DMS153 treated with DMSO at 0.1 percent for 48 hours (cell line): Measurements from ENCODE around the gene BFSP2.

ENCODE experiments used
- DNase-seq: peaks from one replicate; lab custom pipeline; 2025; ENCODE audit not compliant: unreplicated experiment; lab: John Stamatoyannopoulos, UW

The BFSP2 gene

DNA sequence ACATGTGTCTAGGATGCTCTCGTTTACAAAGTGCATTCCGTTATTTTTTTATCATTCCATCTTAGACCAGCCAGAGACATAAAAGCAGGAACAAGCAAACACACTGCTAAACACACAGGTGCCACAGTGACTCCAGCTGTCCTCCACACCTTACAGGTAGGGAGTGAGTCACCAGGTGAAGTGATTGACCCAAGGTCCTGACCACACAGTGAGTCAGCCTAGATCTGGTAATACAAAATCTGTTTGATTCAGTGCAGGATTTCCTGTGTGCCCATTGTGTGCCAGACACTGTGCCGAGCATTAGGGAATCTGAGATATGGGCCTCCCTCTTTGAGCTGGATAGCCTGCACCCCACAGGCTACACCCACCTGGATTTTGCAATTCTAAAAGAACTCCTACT lies 16.7 kb upstream of the BFSP2 start:
- DNase-seq: no peak

DNA sequence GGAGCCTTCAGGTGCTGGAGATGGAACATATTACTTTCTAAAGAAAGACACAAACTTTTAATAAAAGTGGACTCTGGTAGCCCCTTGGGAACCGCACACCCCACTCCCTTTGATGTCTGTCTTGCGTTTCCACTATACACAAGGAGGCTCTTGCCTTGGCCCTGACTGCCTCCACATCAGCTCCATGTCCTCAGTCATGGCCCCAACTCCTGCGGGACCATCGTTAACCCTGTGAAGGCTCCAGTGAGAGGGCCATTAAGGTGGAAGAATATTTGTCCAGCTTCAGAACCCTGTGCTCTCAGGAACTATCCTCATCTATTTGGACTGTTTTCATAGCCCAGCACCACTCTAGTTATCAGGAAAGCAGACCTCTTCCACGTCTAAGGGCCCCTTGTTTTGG lies 16.1 kb upstream of the BFSP2 start:
- DNase-seq: no peak

DNA sequence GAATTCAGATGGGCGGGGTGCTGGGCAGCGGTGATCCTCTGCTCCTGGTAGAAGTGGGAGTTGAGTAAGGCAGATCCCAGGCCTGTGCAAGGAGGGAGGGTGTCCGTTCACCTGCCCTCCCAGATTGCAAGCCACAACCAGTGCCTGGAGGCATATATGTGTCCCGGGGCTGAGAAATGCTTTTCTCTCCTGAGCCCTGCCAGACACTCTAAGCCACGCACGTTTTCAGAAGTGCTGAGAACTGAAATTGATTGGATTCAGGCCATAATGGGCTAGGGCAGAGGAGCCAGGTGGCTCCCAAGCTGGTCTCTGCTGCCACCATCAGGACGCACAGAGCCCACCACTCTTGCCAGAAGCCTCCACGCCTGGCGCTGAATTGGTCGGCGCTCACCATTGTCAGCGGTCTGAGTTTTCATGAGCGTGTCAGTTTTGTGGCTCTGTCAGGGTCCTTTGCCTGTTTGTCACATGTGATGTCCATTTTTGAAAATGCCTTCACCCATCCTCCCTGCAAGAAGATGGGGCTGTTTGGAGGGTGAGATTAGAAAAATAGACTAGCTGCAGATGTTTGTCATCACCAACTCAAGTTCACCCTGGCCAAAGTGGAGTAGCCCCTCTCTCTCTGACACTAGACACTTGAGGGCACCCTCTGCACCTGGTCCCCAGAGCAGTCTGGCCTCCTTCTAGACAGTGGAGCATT lies 15.4 kb upstream of the BFSP2 start:
- no peak for DNase-seq

DNA sequence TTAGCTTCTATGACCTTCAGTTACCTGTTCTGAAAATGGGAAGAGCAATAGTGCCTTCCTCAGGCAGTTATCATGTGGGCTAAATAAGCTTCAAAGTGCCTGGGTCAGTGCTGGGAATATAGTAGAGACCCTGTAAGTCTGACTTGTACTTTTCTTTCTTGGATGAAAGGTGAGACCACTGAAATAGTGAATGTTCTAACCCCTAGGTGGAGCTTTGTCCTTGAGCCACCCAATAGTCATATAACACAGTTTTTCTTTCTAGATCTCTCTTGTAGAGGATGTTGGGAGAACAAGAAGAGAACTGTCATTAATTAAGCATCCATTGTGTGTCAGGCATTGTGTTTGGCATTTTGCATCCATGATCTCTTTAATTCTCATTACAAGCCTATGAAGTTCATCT lies 13.0 kb upstream of the BFSP2 start:
- no peak for DNase-seq

DNA sequence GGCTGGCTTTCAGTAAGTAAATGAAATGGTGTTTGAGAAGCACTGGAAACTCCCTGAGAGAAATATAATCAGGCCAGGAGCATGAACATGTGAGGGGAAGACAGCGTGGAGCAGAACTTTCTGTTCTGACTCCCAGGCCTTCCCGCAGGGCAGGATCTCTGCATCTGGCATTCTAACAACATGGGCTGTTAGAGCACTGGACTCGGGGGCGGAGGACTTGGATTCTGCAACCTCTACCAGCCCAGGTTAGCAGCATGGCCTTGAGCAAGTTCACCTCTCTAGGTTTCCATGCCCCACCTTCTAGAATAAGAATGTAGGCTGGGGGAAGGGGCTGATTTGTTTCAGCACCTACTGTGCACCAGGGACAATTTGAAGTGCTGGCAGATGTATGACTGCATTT lies 12.5 kb upstream of the BFSP2 start:
- no peak for DNase-seq

DNA sequence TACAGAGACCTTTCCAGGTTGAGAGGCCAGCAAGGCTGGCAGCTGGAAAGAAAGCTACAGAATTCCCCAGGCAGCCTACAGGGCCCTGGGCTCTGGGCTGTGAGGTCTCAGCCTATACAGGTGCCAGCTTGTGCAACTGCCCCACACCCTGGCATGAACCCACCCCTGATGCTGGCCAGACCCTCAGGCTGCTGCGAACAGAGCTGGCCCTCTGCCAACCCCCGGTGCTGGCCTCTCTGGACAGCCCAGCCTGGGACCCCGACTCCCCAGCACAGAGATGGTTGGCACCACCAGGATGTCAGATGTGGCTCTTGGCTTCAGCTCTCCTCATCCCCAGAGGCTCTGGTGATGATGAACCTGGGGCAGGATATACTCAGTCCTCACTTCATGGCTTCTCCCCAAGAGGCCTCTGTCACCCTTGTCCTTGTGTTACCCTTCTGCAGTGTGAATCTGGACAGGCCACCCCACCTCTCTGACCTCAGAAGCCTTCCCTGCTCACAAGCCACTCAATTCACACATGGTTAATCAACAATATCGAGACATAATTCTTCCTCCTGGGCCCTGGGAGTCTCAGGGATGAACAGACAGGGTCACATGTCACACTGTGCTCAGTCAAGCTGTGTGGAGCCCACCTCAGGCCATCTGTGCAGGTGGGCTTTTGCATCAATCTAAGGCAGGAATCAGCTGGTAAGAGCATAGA lies 11.0 kb upstream of the BFSP2 start:
- DNase-seq: no peak

DNA sequence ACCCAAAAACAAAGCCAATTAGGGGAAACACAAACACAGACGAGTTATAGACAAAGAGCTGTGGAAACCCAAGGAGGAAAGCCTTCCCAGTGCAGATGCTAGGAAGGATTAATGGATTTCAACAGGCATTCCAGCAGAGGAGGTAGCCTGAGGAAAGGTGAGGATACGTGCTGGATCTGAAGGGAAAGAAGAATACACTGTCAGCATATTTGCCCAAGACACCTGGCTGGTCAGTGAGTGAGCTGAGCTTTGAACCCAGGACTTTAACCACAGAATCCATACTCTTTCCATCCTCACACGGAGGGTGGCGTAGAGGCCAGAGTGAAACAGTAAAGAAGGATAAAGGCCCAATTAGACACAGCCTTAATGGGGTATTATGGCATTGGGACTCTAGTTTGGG lies 9.1 kb upstream of the BFSP2 start:
- DNase-seq: no peak

DNA sequence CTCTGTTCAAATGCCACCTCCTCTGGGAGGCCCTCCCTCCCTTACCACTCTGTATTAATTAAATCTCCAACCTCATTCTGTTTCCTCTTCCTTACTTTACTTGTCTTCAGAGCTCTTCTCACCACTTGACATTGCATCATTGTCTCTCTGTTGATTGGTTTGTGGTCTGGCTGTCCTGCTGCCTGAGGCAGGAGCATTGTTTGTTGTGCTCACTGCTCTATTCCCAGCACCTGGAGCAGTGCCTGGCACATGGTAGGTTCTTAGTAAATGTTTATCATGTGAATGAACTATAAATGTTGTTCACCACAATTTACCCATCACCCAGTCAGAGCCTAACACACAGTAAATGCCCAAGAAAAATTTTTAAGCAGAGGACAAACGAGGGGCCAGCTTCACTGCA lies 6.7 kb upstream of the BFSP2 start:
- no peak for DNase-seq

DNA sequence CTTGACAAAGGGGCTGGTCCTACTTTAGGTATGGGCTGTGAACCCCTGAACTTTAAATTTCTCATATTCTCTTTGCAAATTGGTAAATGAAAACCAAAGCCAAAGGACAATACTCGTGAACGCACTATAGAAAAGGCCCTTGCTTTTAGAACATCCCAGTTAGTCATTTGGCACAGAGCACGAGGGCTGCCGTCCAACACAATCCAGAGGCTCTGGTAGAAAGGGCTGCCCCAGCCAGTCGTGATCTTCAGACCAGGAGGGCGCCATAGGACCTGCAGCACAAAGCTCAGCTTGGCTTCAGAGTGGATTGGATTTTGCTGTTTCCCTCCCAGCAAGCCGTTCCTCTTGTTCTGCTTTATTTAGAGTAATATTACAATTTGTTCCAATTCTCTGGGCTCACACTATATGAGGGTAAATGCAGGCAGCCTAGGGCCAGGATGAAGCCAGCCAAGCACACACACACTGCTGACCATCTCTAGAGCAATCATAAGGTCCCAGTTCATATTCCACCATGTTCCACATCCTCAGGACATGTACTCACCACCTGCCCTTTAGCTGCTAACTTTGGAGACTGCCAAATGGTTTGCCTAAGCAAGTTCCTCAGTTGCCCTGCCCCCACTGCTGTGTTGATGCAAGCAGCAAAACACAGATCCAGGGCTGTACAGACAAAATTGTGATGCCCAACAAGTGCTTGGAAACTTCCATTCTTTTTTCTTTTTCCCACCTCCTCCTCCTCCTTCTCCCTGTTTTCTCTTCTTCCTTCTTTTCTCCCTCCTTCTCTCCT lies 6.0 kb upstream of the BFSP2 start:
- no peak for DNase-seq

DNA sequence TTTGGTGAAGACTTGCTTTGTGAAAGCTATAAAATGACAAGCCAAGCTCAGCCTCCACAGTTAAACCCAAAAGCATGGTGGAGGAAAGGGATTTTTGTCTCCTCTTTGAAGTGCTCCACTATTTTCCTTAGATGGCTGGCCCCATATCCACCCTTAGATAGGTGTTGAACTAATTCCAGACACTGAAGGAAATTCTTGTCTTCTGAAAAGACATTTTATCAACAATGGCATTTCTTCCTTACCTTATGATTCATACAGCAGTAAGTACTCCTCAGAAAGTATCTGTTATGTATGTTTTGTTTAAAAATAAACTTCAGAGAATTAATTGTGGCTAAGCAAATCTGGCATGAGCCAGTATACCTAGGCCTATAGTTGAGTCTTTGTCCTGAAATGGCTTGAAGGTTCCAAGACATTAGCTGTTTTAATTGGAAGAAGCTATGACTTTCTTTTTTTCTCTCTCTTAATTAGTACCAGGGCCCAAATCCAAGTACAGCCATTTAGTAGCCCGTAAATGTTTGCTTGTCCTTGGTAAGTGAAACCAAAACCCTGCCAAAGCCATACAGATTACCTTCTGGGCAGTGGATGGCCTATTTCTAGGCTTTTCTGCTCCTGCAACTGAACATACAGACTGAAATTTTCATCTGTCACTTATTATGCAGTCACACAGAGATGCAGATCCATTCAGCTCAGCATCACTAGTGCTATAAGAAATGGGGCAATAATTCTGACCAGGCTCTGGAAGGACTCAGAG lies 5.1 kb upstream of the BFSP2 start:
- DNase-seq: no peak

DNA sequence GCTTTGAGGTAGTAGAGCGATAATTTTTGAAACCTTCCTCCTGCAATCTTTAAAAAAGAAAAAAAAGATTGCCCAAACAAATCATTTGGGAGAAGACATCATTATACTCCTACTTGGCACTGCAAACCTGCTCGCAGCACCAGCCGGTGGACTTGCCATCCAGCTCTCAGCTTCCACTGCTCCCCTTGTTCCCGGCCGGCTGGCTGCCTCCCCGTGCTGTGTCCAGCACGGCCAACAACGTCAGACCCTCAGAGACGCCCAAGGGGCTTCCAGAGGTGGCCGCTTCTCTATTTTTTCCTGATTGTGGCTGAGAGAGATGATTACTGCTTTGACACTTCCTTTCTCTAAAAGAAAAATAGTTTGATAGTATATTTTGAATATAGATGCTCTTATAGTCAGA lies 3.0 kb upstream of the BFSP2 start:
- DNase-seq: no peak

DNA sequence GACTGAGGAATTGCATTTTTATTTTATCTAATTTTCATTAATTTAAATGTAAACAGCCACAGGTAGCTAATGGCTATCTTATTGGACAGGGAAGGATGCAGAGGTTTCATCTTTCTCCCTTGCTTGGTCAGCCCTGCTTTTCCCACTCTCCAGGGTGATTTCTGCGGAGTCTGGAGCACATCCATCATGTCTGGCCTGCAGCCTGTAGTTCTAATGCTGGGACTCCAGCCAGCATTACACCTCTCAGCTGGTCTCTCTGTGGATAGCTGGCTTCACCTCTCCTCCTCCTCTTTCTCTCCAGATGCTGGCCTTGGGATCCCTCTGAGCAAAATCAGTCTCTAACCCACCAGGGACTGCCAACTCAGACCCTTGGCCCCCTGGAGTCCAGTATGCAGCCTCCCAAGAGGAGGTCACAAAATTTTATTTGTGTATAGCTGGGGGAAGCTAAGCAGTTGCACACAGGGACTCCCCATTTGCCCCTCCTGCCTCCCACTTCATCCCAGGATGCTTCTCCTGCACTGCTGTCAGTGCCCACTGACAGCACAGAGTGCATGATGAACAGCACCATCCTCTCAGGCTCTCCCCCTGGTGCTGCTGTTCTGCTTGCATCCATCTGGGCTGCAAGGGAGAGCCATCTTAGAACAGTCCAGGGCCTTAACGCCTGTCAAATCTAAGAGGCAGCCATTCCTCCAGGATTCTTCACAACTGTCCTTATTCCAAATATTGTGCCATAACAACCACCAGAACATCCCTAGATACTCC lies 1.7 kb downstream of the BFSP2 start:
- DNase-seq: no peak

DNA sequence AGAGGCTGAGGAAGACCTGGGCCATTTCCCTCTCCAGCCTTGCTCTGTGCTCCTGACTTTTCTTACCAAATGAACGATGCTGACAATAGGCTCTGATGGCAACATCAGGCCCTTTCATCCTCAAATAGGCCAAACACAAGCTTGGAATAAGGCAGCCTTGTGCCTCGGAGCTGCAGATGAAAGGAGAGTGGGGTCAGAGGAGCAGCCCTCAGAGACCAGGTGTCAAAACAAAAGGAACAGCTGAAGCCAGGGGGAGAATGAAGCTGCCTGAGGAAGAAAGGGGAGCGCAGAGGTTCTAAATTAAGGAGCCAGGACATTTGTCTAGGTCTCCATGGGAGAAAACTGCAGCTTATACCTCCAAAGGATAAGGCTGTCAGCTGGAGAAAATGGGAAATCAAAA lies 5.1 kb downstream of the BFSP2 start:
- DNase-seq: no peak

DNA sequence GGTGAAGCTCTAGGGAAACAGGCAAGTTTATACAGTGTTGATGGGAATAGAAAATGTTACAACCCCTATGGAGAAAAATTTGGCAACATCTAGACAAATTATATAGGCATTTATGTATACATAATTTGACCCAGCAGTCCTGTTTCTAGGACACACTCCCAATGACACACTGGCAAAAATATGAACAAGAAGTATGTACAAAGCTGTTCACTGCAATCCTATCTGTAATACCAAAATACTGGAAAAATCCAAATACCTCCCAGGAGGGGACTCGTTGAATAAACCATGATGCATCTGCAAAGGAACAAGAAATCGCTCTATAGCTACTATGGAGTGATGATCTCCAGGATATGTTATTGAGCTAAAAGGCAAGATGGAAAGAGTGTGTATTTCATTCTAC lies 8.5 kb downstream of the BFSP2 start:
- DNase-seq: no peak

DNA sequence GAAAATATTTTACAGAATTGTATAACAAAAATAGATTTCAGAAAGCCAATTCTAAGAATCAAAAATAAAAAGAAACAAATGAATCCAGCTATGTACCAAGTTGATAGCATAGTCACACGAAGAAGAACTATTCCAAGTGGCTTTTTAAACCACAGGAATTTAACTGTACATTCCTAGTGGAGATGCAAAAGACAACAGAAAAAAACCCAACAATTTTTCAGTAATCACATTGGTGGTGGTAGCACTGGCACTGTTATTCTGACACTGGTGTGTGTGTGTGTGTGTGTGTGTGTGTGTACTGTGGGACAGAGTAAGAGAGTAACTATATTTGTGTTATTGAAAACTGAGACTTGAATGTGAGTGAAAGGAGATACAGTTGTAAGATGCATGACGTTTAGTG lies 9.1 kb downstream of the BFSP2 start:
- DNase-seq: no peak

DNA sequence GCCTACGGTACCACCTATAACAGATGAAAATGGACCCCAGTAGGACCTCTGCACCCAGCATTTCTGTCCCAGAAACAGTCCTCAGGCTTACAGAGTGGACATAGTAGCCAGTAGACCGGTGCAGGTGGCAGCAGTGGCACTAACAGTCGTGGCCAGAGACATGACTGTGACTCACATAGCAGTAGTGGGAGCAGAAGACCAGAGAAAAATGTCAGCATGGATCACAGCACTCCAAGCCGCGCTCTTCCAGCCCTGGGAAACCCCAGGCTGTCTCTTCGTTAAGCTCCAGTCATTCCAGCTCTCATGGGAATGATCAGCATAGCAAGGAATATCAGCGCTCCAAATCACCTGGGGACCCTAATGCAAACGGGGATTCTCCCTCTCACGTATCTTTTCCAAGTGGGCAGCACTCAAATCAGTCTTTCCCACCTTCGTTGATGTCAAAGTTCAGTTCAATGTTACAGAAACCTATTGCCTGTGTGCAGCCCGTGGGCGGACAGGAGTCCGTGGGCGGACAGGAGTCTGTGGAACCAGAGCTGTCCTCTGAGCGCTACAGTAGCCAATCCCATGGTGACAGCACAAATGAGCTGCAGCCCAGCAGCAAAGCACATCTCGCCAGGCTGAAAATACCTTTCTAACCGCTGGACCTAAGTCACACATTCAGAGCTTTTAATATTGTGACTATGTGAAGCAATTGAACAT lies 10.5 kb downstream of the BFSP2 start:
- no peak for DNase-seq

DNA sequence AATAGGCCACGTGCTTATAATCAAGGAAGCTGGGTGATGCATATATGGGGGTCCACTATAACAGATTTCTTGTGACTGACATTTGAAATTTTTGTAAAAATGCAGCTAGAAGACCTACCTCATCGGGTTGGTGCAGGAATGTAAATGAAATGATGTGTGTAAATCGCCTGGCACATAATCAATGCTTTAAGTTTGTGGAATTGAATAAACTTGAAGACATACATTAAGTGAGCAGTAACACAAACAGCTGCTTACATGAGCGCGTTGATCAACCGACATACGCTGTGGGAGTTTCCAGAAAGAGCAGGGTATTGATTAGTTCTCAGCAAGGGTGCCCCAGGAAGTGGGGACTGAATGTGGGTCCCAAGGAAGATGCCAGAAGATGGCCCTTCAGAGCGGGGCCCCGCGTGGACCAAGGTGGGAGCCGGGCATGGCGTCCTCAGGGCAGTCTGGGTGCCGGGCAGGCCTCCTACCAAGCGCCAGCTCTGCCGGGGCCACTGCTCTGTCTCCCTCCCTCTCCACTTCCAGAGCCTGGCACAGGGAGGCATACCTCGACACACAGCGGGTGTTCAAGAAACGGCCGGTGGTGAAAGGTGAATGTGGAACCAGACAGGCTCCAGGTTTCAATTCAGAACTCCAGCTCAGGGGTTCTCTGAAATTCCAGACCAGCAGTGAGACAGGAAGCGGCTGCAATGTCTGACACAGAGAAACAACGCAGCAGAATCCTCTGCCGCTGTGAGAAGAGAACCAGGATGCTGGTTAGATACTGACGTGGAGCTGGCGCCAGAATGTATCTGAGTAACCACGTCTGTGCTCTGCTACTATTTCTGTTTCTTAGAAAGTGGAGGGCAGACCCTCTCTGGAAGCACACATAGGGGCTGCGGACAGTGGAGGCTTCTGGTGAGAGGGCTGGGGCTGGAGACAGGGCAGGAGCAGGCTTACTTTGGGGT lies 12.6 kb downstream of the BFSP2 start:
- DNase-seq: no peak

DNA sequence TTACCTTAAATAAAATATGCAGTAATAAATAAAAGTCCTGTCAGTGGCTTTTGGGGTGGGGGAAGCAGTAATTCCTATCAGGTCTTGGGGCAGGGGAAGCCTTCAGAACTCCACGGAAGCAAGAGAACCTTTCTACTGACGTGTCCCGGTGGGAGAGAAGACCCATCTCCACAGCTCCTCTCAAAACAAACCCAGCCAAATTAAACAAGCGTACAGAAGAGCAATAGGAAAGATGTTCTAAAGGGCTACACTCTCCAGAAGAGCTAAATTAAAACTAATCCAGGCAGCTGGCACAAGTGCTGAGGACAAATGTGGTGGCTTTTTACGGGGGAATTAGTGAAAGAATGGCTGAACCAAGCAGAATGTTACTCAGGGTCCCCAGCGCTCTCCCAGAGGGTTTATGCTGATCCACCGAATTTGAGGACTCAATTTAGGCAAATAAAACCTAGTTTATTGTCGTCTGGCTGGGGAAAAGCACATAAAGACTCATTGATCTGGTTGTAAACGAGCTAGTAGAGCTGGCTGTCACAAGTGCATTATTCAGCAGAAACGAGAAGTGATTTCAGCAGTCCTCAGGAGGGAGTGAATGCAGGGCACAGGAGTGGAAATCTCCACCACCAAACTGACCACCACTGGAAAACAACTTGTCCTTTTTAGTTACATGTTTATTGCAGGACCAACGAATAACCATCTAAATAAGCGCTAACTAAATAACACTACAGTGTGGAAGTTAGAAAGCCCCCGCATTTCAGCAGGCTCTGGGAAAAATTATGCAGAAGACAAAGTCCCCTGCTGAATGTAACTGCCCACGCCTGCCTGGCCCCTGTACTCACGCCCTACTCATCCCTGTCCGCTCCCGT lies 13.5 kb downstream of the BFSP2 start:
- peak; percentile 29 for DNase-seq
